Epithelial cell of esophagus (primary cell): ENCODE measurements around the gene KSR2.

Source experiments
- DNase-seq: peaks from one replicate; pipeline ENCODE4 v3.0.0; 2010; ENCODE audit warnings: low read depth
- H3K4me3 ChIP-seq: 2 replicates; pipeline ENCODE4 v1.5.1; 2011; ENCODE audit warnings: mild to moderate bottlenecking, low read length, control low read depth
- TF ChIP-seq, protein P1 (sequence below): IDR thresholded peaks from 2 replicates; pipeline ENCODE4 v1.5.1; 2011; ENCODE audit warnings: low read depth, mild to moderate bottlenecking, low read length, control low read depth, inconsistent platforms; ENCODE audit not compliant: insufficient read depth; ENCODE audit errors: missing control alignments

Gene KSR2

GRCh38 chr12:117674313-117674712 lies 294.5 kb downstream of the KSR2 start:
- H3K4me3 ChIP-seq: no peak overlapping the region
- no peak for DNase-seq
- TF ChIP-seq, protein P1, sequence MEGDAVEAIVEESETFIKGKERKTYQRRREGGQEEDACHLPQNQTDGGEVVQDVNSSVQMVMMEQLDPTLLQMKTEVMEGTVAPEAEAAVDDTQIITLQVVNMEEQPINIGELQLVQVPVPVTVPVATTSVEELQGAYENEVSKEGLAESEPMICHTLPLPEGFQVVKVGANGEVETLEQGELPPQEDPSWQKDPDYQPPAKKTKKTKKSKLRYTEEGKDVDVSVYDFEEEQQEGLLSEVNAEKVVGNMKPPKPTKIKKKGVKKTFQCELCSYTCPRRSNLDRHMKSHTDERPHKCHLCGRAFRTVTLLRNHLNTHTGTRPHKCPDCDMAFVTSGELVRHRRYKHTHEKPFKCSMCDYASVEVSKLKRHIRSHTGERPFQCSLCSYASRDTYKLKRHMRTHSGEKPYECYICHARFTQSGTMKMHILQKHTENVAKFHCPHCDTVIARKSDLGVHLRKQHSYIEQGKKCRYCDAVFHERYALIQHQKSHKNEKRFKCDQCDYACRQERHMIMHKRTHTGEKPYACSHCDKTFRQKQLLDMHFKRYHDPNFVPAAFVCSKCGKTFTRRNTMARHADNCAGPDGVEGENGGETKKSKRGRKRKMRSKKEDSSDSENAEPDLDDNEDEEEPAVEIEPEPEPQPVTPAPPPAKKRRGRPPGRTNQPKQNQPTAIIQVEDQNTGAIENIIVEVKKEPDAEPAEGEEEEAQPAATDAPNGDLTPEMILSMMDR: no peak

DNA sequence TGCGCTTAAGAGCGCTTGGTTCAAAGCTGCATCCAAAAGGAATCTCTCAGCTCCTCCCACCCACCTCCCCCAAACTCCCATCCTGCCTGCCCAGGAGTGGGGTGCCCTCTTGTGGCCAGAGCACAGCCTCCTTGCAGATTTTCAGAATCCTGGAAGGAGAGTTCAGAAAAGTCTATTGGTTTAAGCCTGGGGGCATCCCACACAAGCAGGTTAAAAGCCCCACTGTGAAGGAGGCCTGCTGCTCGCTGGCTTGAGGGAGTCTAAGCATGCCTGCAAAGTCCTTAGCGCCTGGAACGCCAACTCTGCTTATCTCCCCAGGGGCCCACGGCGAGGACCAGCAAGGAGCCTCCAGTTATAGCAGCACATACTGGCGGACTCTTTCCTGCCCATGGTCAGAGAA lies 297.1 kb downstream of the KSR2 start:
- TF ChIP-seq, protein P1: no peak

DNA sequence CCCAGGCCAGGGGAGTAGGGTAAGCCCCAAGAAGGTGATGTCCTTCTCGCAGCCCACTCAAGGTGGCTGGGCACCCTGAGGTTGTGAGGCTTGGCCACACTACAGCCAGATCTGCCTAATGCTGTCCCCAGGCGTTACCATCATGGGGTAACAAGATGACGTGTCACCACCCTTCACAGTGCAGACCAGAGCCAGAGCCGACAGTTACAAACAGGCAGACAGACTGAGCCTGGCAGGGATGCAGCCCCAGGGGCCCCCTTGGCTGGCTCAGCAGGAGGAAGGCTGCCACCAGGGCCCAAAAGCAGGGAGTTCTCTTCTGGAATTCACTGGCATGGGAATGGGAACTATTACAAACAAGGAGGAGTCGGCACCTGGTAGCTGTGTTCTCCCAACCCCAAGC lies 304.6 kb downstream of the KSR2 start:
- H3K4me3 ChIP-seq: no peak overlapping the region
- TF ChIP-seq, protein P1: no peak
- no peak for DNase-seq

More for the DNA sequence above, 297.1 kb downstream of the KSR2 start:
- no peak for DNase-seq
- no peak overlapping the region for H3K4me3 ChIP-seq

- no peak overlapping the region for H3K4me3 ChIP-seq
- TF ChIP-seq, protein P1: no peak
- DNase-seq: no peak
These were observed 306.0 kb downstream of the KSR2 start for GRCh38 chr12:117662620-117663395.

DNA sequence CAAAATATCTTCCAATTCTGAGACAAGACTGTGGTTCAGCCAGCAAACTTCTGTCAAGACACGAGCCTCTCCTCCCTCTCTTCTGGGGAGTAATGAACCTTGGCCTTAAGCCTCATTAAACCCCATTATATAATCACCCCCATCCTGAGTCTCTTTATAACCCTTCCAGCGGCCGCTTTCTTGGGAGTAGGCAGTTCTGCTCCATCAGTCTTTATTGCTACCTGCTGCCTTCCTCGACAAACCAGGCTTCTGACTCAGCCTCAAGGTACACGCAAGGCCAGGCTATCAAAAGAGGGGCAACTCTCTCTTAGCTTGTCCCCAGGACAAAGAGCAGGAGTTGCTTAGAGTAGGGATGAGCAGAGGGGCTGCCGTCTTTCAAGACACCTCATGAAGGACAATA lies 306.6 kb downstream of the KSR2 start:
- TF ChIP-seq, protein P1: no peak
- no peak overlapping the region for H3K4me3 ChIP-seq
- DNase-seq: no peak

DNA sequence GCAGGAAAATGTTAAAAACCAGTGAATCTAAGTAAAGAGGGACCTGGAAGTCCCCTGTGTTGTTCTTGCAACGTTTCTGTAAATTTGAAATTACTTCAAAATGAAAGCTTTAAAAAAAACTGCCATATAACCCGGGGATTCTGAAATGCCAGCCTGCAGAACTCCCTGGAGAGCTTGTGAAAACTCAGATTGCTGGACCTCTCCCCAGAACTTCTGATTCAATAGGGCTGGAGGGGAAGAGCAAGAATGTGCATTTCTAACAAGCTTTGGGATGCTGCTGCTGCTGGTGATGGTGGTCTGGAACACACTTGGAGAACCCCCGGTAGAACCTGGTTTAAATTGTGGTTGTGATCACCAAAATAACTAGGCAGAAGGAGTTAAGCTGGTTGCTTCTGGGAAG lies 307.3 kb downstream of the KSR2 start:
- no peak for DNase-seq
- TF ChIP-seq, protein P1: no peak
- H3K4me3 ChIP-seq: no peak overlapping the region

DNA sequence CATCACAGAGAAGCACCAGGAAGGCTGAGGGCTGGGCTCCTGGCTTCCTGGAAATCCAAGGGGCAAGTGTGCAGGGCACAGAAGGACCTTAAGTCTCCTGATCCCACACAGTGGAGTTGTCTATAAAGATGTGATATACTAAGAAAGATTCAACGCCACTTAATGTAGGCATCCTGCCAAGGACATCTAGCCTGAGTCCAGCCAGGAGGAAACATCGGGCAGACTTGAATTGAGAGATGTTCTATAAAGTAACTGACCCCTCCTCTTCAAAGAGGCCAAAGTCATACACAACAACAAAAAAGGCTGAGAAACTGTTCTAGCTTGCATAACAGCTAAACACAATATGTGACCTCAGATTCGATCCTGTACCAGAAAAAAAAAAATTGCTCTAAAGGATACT lies 307.9 kb downstream of the KSR2 start:
- DNase-seq: no peak
- no peak overlapping the region for H3K4me3 ChIP-seq
- TF ChIP-seq, protein P1: no peak
